HEK293 (cell line): Measurements from ENCODE around the gene SMIM32.

Experiments
- CTCF ChIA-PET: fragments of 350-600 bp; formaldehyde crosslinking; extraction: SDS; loops from one replicate; lab custom pipeline; 2021; ENCODE audit warnings: antibody characterized with exemption; lab: Yijun Ruan, JAX
- POLR2A ChIA-PET: fragments of 300-600 bp; formaldehyde crosslinking; extraction: SDS; loops from one replicate; lab custom pipeline; 2020; ENCODE audit warnings: antibody characterized with exemption, inconsistent platforms; lab: Yijun Ruan, JAX
- H3K27ac ChIP-seq: fragments of 200-500 bp; sonication (Bioruptor generic); 2 replicates; pipeline ENCODE4 v1.5.1; 2014; ENCODE audit warnings: low read depth, low read length, control low read depth, inconsistent platforms; ENCODE audit errors: extremely low read depth
- H3K36me3 ChIP-seq, 2 experiments: fragments of 200-500 bp in 1 of 2; sonication (Bioruptor generic) in 1 of 2; 1 replicate in 1 of 2; 2 replicates in 1 of 2; pipeline ENCODE4 v1.5.1; 2014 to 2017; ENCODE audit warnings: inconsistent platforms in 2 of 2, low read length in 2 of 2; ENCODE audit not compliant: control insufficient read depth in 2 of 2, insufficient read depth in 1 of 2
- H3K4me1 ChIP-seq: fragments of 200-500 bp; sonication (Bioruptor generic); 2 replicates; pipeline ENCODE4 v1.5.1; 2014; ENCODE audit warnings: mild to moderate bottlenecking, low read length, inconsistent platforms; ENCODE audit not compliant: control insufficient read depth, insufficient read depth
- H3K4me3 ChIP-seq: 2 replicates; pipeline ENCODE4 v1.5.1; 2011; ENCODE audit warnings: low read depth, mild to moderate bottlenecking, control low read depth, low read length, moderate library complexity
- H3K9me3 ChIP-seq: fragments of 200-500 bp; sonication (Bioruptor generic); 2 replicates; pipeline ENCODE4 v1.5.1; 2014; ENCODE audit warnings: low read depth, low read length, inconsistent platforms; ENCODE audit not compliant: control insufficient read depth, insufficient read depth
- GLIS1 ChIP-seq: fragments of 450-650 bp; formaldehyde crosslinking; IDR thresholded peaks from 2 replicates; pipeline ENCODE4 v1.5.1; 2016; ENCODE audit warnings: missing biosample characterization, missing genetic modification characterization
- HOXD13 ChIP-seq: sonication (generic); formaldehyde crosslinking; IDR thresholded peaks from 2 replicates; pipeline ENCODE4 v1.8.0; 2022; ENCODE audit warnings: missing genetic modification reagents, borderline replicate concordance
- IKZF3 ChIP-seq: fragments of 450-650 bp; IDR thresholded peaks from 2 replicates; pipeline ENCODE4 v1.5.0; 2018; ENCODE audit warnings: missing biosample characterization, mild to moderate bottlenecking, missing genetic modification characterization, moderate library complexity
- KLF1 ChIP-seq: fragments of 450-650 bp; formaldehyde crosslinking; IDR thresholded peaks from 2 replicates; pipeline ENCODE4 v1.5.1; 2016; ENCODE audit warnings: missing biosample characterization, missing genetic modification characterization
- ZFP3 ChIP-seq: fragments of 450-650 bp; formaldehyde crosslinking; IDR thresholded peaks from 2 replicates; pipeline ENCODE4 v1.5.1; 2016; ENCODE audit warnings: low read depth, missing biosample characterization, missing genetic modification characterization
- ZNF132 ChIP-seq: fragments of 450-650 bp; formaldehyde crosslinking; IDR thresholded peaks from 2 replicates; pipeline ENCODE4 v1.5.1; 2017; ENCODE audit warnings: missing biosample characterization, missing genetic modification characterization, borderline replicate concordance
- ZNF155 ChIP-seq: fragments of 450-650 bp; formaldehyde crosslinking; IDR thresholded peaks from 2 replicates; pipeline ENCODE4 v1.5.1; 2016; ENCODE audit warnings: missing biosample characterization, missing genetic modification characterization
- ZNF16 ChIP-seq: fragments of 450-650 bp; formaldehyde crosslinking; IDR thresholded peaks from 2 replicates; pipeline ENCODE4 v1.5.1; 2016; ENCODE audit warnings: low read depth, missing biosample characterization, missing genetic modification characterization
- ZNF18 ChIP-seq: fragments of 450-650 bp; formaldehyde crosslinking; IDR thresholded peaks from 2 replicates; pipeline ENCODE4 v1.5.1; 2016; ENCODE audit warnings: missing biosample characterization, missing genetic modification characterization
- ZNF23 ChIP-seq: fragments of 450-650 bp; formaldehyde crosslinking; IDR thresholded peaks from 2 replicates; pipeline ENCODE4 v1.5.1; 2016; ENCODE audit warnings: missing biosample characterization, missing genetic modification characterization, borderline replicate concordance
- ZNF292 ChIP-seq: fragments of 450-650 bp; formaldehyde crosslinking; IDR thresholded peaks from 2 replicates; pipeline ENCODE4 v1.5.1; 2016; ENCODE audit warnings: low read depth, missing biosample characterization, missing genetic modification characterization, borderline replicate concordance
- ZNF335 ChIP-seq: fragments of 450-650 bp; formaldehyde crosslinking; conservative IDR thresholded peaks from 2 replicates; pipeline ENCODE4 v1.5.1; 2016; ENCODE audit warnings: missing biosample characterization, missing genetic modification characterization
- ZNF37A ChIP-seq: fragments of 450-650 bp; IDR thresholded peaks from 2 replicates; pipeline ENCODE4 v1.5.1; 2018; ENCODE audit warnings: missing biosample characterization, missing genetic modification characterization
- ZNF549 ChIP-seq: fragments of 450-650 bp; IDR thresholded peaks from 2 replicates; pipeline ENCODE4 v1.5.1; 2018; ENCODE audit warnings: missing biosample characterization, missing genetic modification characterization, mild to moderate bottlenecking, inconsistent platforms, moderate library complexity
- ZNF610 ChIP-seq: fragments of 450-650 bp; formaldehyde crosslinking; IDR thresholded peaks from 2 replicates; pipeline ENCODE4 v1.5.1; 2016; ENCODE audit warnings: missing biosample characterization, missing genetic modification characterization, borderline replicate concordance
- ZNF621 ChIP-seq: fragments of 450-650 bp; formaldehyde crosslinking; IDR thresholded peaks from 2 replicates; pipeline ENCODE4 v1.5.1; 2017; ENCODE audit warnings: missing biosample characterization, missing genetic modification characterization
- ZNF654 ChIP-seq: fragments of 450-650 bp; formaldehyde crosslinking; IDR thresholded peaks from 2 replicates; pipeline ENCODE4 v1.5.1; 2016; ENCODE audit warnings: low read depth, missing biosample characterization, missing genetic modification characterization
- ZNF660 ChIP-seq: fragments of 450-650 bp; IDR thresholded peaks from 2 replicates; pipeline ENCODE4 v1.5.1; 2018; ENCODE audit warnings: missing biosample characterization, mild to moderate bottlenecking, missing genetic modification characterization
- ZNF76 ChIP-seq: fragments of 450-650 bp; formaldehyde crosslinking; IDR thresholded peaks from 2 replicates; pipeline ENCODE4; 2016; ENCODE audit warnings: low read depth, missing biosample characterization, missing genetic modification characterization, borderline replicate concordance
- ZNF777 ChIP-seq: fragments of 450-650 bp; formaldehyde crosslinking; IDR thresholded peaks from 2 replicates; pipeline ENCODE4 v1.5.1; 2017; ENCODE audit warnings: missing biosample characterization, missing genetic modification characterization, borderline replicate concordance
- TF ChIP-seq, protein P1 (sequence below): fragments of 450-650 bp; formaldehyde crosslinking; conservative IDR thresholded peaks from 2 replicates; pipeline ENCODE4 v1.5.1; 2016; ENCODE audit warnings: low read depth, missing biosample characterization, missing genetic modification characterization
- TF ChIP-seq, protein P2 (sequence below): fragments of 450-650 bp; formaldehyde crosslinking; IDR thresholded peaks from 2 replicates; pipeline ENCODE4 v1.5.1; 2016; ENCODE audit warnings: missing biosample characterization, missing genetic modification characterization, low read depth
- TF ChIP-seq, protein P3 (sequence below): fragments of 450-650 bp; formaldehyde crosslinking; IDR thresholded peaks from 2 replicates; pipeline ENCODE4; 2016; ENCODE audit warnings: missing biosample characterization, missing genetic modification characterization

Gene SMIM32

GRCh38 chr5:136226401-136226800, 33.4 kb upstream of the SMIM32 start:
- H3K4me3 ChIP-seq, result no peak overlapping the region
- H3K36me3 ChIP-seq, result no peaks in the 10 kb centered on the region
- TF ChIP-seq IKZF3 (tag by site-specific recombination) (no peak), ZNF23 (tag by site-specific recombination) (no peak), ZNF335 (tag by site-specific recombination) (no peak), ZNF76 (no peak), ZNF37A (tag by site-specific recombination) (no peak), ZNF155 (tag by site-specific recombination) (no peak), ZNF549 (tag by site-specific recombination) (no peak), HOXD13 (CRISPR knock-in tag) (no peak), KLF1 (tag by site-specific recombination) (no peak), ZFP3 (tag by site-specific recombination) (no peak), ZNF292 (tag by site-specific recombination) (no peak), ZNF610 (tag by site-specific recombination) (no peak), ZNF132 (no peak), ZNF621 (tag by site-specific recombination) (no peak), ZNF16 (no peak), ZNF777 (tag by site-specific recombination) (no peak)
- TF ChIP-seq, protein P1, sequence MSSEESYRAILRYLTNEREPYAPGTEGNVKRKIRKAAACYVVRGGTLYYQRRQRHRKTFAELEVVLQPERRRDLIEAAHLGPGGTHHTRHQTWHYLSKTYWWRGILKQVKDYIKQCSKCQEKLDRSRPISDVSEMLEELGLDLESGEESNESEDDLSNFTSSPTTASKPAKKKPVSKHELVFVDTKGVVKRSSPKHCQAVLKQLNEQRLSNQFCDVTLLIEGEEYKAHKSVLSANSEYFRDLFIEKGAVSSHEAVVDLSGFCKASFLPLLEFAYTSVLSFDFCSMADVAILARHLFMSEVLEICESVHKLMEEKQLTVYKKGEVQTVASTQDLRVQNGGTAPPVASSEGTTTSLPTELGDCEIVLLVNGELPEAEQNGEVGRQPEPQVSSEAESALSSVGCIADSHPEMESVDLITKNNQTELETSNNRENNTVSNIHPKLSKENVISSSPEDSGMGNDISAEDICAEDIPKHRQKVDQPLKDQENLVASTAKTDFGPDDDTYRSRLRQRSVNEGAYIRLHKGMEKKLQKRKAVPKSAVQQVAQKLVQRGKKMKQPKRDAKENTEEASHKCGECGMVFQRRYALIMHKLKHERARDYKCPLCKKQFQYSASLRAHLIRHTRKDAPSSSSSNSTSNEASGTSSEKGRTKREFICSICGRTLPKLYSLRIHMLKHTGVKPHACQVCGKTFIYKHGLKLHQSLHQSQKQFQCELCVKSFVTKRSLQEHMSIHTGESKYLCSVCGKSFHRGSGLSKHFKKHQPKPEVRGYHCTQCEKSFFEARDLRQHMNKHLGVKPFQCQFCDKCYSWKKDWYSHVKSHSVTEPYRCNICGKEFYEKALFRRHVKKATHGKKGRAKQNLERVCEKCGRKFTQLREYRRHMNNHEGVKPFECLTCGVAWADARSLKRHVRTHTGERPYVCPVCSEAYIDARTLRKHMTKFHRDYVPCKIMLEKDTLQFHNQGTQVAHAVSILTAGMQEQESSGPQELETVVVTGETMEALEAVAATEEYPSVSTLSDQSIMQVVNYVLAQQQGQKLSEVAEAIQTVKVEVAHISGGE (tag by site-specific recombination), result no peak
- TF ChIP-seq, protein P2, sequence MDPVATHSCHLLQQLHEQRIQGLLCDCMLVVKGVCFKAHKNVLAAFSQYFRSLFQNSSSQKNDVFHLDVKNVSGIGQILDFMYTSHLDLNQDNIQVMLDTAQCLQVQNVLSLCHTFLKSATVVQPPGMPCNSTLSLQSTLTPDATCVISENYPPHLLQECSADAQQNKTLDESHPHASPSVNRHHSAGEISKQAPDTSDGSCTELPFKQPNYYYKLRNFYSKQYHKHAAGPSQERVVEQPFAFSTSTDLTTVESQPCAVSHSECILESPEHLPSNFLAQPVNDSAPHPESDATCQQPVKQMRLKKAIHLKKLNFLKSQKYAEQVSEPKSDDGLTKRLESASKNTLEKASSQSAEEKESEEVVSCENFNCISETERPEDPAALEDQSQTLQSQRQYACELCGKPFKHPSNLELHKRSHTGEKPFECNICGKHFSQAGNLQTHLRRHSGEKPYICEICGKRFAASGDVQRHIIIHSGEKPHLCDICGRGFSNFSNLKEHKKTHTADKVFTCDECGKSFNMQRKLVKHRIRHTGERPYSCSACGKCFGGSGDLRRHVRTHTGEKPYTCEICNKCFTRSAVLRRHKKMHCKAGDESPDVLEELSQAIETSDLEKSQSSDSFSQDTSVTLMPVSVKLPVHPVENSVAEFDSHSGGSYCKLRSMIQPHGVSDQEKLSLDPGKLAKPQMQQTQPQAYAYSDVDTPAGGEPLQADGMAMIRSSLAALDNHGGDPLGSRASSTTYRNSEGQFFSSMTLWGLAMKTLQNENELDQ, result no peak
- TF ChIP-seq, protein P3, sequence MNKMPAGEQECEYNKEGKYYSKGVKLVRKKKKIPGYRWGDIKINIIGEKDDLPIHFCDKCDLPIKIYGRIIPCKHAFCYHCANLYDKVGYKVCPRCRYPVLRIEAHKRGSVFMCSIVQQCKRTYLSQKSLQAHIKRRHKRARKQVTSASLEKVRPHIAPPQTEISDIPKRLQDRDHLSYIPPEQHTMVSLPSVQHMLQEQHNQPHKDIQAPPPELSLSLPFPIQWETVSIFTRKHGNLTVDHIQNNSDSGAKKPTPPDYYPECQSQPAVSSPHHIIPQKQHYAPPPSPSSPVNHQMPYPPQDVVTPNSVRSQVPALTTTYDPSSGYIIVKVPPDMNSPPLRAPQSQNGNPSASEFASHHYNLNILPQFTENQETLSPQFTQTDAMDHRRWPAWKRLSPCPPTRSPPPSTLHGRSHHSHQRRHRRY (tag by site-specific recombination), result no peak
- no peaks in the 10 kb centered on the region for H3K9me3 ChIP-seq
- H3K4me1 ChIP-seq, result no peaks in the 10 kb centered on the region
- POLR2A ChIA-PET, result no interaction called here
- no peak overlapping the region for H3K27ac ChIP-seq
- CTCF ChIA-PET, result interaction anchor here (1.1 to 1.5 kb wide), 3 partner anchors 14 to 347 kb away, joined by 3 to 5 read pairs (median 3); no protein-coding TSS in a partner anchor

GRCh38 chr5:136225796-136226195, 32.8 kb upstream of the SMIM32 start:
- H3K36me3 ChIP-seq, result no peaks in the 10 kb centered on the region
- POLR2A ChIA-PET, result no interaction called here
- no peaks in the 10 kb centered on the region for H3K9me3 ChIP-seq
- H3K4me1 ChIP-seq, result no peaks in the 10 kb centered on the region
- no peak overlapping the region for H3K27ac ChIP-seq
- CTCF ChIA-PET, result interaction anchor here (0.6 to 3.9 kb wide), 4 partner anchors 14 to 405 kb away, joined by 3 to 18 read pairs (median 4); no protein-coding TSS in a partner anchor
- no peak overlapping the region for H3K4me3 ChIP-seq
- TF ChIP-seq GLIS1 (tag by site-specific recombination), result no peak
- no peak for TF ChIP-seq ZNF18 (tag by site-specific recombination)
- TF ChIP-seq ZNF654 (tag by site-specific recombination), result no peak
- no peak for TF ChIP-seq ZNF660 (tag by site-specific recombination)
- TF ChIP-seq ZNF155 (tag by site-specific recombination), result no peak
